ENCODE measurements around the gene DACH1.

Gene DACH1

DNA sequence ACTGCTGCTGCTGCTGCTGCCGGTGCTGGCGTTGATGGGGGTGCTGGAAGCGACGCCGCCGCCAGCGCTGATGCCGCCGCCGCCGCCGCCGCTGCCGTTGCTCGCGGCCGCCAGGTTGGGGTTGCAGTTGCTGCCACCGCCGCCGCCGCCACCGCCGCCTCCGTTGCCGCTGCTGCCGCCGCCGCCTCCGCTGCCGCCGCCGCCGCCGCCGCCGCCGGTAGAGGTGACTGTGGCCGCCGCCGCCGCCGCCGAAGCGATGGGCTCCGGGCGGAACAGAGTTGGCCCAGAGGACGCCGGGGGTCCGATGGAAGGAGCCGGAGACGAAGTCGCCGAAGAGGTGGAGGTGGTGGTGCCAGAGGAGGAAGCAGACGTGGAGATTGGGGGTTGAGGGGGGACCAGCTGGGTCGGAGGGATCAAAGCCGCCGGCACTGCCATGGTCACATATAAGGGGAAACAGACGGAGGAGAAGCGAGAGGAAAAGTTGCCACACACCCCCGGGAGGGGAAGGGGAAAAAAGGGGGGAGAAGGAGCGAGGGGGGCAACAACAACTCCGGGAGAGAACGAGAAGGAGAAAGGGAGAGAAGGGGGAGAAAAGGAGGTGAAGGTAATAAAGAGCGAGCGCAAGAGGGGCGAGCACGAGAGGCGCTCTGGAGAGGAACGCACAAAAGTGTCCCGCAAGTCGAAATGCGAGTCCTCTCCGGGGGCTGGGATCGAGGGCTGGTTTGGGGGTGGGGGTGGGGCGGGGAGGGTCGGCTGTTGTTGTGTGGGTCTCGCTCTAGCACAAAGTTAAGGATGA, 471 bp downstream of the DACH1 start (continued):
- TF ChIP-seq ZNF701 (tag by site-specific recombination; IDR thresholded peaks at IDR 0.05) (no peak), ZNF174 (tag by site-specific recombination; IDR thresholded peaks at IDR 0.05) (no peak), ZFHX2 (tag by site-specific recombination; conservative IDR thresholded peaks at IDR 0.05) (0 out of 2 replicates have a peak, but pooled peaks have one; percentile 17), ZNF560 (tag by site-specific recombination; IDR thresholded peaks at IDR 0.05; ENCODE audit: borderline replicate concordance) (no peak), ZNF561 (tag by site-specific recombination; IDR thresholded peaks at IDR 0.05; ENCODE audit: borderline replicate concordance) (no peak), ZNF404 (tag by site-specific recombination; IDR thresholded peaks at IDR 0.05) (no peak), ZNF707 (tag by site-specific recombination; IDR thresholded peaks at IDR 0.05) (no peak), ZSCAN16 (tag by site-specific recombination; IDR thresholded peaks at IDR 0.05) (no peak), ZNF624 (tag by site-specific recombination; IDR thresholded peaks at IDR 0.05) (no peak), ZNF311 (tag by site-specific recombination; IDR thresholded peaks at IDR 0.05; ENCODE audit: borderline replicate concordance) (no peak), KLF7 (tag by site-specific recombination; IDR thresholded peaks at IDR 0.05; ENCODE audit: borderline replicate concordance) (no peak), ZNF169 (tag by site-specific recombination; IDR thresholded peaks at IDR 0.05) (no peak), EGR2 (tag by site-specific recombination; IDR thresholded peaks at IDR 0.05; ENCODE audit: low read depth) (no peak), KLF16 (tag by site-specific recombination; IDR thresholded peaks at IDR 0.05) (no peak), OVOL3 (tag by site-specific recombination; IDR thresholded peaks at IDR 0.05) (no peak), ZNF596 (tag by site-specific recombination; IDR thresholded peaks at IDR 0.05) (0 out of 2 replicates have a peak, but pooled peaks have one; percentile 26), PRDM1 (tag by site-specific recombination; IDR thresholded peaks at IDR 0.05) (peak; percentile 96), ZNF324 (tag by site-specific recombination; IDR thresholded peaks at IDR 0.05) (0 out of 2 replicates have a peak, but pooled peaks have one; percentile 73), ZNF366 (tag by site-specific recombination; conservative IDR thresholded peaks at IDR 0.05) (no peak; the same call in 1 of the 2 replicates), ZNF777 (tag by site-specific recombination; IDR thresholded peaks at IDR 0.05; ENCODE audit: borderline replicate concordance) (no peak), SETDB1 (IDR thresholded peaks at IDR 0.05; ENCODE audit: insufficient read length, low read length) (no peak), GLIS1 (tag by site-specific recombination; IDR thresholded peaks at IDR 0.05) (peak; percentile 12; the same call in 1 of the 2 replicates), ZNF10 (tag by site-specific recombination; IDR thresholded peaks at IDR 0.05) (no peak)
- TF ChIP-seq, protein P1, sequence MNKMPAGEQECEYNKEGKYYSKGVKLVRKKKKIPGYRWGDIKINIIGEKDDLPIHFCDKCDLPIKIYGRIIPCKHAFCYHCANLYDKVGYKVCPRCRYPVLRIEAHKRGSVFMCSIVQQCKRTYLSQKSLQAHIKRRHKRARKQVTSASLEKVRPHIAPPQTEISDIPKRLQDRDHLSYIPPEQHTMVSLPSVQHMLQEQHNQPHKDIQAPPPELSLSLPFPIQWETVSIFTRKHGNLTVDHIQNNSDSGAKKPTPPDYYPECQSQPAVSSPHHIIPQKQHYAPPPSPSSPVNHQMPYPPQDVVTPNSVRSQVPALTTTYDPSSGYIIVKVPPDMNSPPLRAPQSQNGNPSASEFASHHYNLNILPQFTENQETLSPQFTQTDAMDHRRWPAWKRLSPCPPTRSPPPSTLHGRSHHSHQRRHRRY (tag by site-specific recombination; IDR thresholded peaks at IDR 0.05): no peak
- TF ChIP-seq, protein P2, sequence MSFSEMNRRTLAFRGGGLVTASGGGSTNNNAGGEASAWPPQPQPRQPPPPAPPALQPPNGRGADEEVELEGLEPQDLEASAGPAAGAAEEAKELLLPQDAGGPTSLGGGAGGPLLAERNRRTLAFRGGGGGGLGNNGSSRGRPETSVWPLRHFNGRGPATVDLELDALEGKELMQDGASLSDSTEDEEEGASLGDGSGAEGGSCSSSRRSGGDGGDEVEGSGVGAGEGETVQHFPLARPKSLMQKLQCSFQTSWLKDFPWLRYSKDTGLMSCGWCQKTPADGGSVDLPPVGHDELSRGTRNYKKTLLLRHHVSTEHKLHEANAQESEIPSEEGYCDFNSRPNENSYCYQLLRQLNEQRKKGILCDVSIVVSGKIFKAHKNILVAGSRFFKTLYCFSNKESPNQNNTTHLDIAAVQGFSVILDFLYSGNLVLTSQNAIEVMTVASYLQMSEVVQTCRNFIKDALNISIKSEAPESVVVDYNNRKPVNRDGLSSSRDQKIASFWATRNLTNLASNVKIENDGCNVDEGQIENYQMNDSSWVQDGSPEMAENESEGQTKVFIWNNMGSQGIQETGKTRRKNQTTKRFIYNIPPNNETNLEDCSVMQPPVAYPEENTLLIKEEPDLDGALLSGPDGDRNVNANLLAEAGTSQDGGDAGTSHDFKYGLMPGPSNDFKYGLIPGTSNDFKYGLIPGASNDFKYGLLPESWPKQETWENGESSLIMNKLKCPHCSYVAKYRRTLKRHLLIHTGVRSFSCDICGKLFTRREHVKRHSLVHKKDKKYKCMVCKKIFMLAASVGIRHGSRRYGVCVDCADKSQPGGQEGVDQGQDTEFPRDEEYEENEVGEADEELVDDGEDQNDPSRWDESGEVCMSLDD (tag by site-specific recombination; IDR thresholded peaks at IDR 0.05): no peak; the same call in 1 of the 2 replicates
- TF ChIP-seq, protein P3, sequence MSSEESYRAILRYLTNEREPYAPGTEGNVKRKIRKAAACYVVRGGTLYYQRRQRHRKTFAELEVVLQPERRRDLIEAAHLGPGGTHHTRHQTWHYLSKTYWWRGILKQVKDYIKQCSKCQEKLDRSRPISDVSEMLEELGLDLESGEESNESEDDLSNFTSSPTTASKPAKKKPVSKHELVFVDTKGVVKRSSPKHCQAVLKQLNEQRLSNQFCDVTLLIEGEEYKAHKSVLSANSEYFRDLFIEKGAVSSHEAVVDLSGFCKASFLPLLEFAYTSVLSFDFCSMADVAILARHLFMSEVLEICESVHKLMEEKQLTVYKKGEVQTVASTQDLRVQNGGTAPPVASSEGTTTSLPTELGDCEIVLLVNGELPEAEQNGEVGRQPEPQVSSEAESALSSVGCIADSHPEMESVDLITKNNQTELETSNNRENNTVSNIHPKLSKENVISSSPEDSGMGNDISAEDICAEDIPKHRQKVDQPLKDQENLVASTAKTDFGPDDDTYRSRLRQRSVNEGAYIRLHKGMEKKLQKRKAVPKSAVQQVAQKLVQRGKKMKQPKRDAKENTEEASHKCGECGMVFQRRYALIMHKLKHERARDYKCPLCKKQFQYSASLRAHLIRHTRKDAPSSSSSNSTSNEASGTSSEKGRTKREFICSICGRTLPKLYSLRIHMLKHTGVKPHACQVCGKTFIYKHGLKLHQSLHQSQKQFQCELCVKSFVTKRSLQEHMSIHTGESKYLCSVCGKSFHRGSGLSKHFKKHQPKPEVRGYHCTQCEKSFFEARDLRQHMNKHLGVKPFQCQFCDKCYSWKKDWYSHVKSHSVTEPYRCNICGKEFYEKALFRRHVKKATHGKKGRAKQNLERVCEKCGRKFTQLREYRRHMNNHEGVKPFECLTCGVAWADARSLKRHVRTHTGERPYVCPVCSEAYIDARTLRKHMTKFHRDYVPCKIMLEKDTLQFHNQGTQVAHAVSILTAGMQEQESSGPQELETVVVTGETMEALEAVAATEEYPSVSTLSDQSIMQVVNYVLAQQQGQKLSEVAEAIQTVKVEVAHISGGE (tag by site-specific recombination; conservative IDR thresholded peaks at IDR 0.05; ENCODE audit: low read depth): no peak
- TF ChIP-seq, protein P4, sequence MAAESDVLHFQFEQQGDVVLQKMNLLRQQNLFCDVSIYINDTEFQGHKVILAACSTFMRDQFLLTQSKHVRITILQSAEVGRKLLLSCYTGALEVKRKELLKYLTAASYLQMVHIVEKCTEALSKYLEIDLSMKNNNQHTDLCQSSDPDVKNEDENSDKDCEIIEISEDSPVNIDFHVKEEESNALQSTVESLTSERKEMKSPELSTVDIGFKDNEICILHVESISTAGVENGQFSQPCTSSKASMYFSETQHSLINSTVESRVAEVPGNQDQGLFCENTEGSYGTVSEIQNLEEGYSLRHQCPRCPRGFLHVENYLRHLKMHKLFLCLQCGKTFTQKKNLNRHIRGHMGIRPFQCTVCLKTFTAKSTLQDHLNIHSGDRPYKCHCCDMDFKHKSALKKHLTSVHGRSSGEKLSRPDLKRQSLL (tag by site-specific recombination; IDR thresholded peaks at IDR 0.05): no peak
- TF ChIP-seq, protein P5, sequence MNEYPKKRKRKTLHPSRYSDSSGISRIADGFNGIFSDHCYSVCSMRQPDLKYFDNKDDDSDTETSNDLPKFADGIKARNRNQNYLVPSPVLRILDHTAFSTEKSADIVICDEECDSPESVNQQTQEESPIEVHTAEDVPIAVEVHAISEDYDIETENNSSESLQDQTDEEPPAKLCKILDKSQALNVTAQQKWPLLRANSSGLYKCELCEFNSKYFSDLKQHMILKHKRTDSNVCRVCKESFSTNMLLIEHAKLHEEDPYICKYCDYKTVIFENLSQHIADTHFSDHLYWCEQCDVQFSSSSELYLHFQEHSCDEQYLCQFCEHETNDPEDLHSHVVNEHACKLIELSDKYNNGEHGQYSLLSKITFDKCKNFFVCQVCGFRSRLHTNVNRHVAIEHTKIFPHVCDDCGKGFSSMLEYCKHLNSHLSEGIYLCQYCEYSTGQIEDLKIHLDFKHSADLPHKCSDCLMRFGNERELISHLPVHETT (tag by site-specific recombination; IDR thresholded peaks at IDR 0.05): 0 out of 2 replicates have a peak, but pooled peaks have one; percentile 35
- TF ChIP-seq, protein P6, sequence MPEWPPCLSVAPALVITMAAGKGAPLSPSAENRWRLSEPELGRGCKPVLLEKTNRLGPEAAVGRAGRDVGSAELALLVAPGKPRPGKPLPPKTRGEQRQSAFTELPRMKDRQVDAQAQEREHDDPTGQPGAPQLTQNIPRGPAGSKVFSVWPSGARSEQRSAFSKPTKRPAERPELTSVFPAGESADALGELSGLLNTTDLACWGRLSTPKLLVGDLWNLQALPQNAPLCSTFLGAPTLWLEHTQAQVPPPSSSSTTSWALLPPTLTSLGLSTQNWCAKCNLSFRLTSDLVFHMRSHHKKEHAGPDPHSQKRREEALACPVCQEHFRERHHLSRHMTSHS (tag by site-specific recombination; IDR thresholded peaks at IDR 0.05): no peak
